WTC11 (cell line): ENCODE data around the gene BICD1. TPM values are rescaled to one million over a fixed set of nuclear protein-coding genes. Genes with fewer than 3 reads are reported as not detected.

Experiments used
- ATAC-seq: fragments of 200-7000 bp; cut with Tn5 transposase; 2 replicates; pipeline ENCODE4 v1.10.0; 2021; ENCODE audit warnings: mild to moderate bottlenecking, moderate library complexity
- CTCF ChIA-PET: fragments of 300-600 bp; sonication (Branson Sonifier 250); formaldehyde crosslinking; loops from one replicate; lab custom pipeline; 2021; ENCODE audit warnings: antibody characterized with exemption; lab: Charles Lee
- POLR2A ChIA-PET: fragments of 350-600 bp; sonication (Branson Sonifier 250); formaldehyde crosslinking; loops from one replicate; lab custom pipeline; 2021; ENCODE audit warnings: antibody characterized with exemption; lab: Charles Lee
- DNase-seq: peaks from one replicate; pipeline ENCODE4 v3.0.0; 2021; ENCODE audit warnings: low spot score
- H3K27ac Mint-ChIP-seq: 2 replicates; pipeline ENCODE4 v1.8.0; 2021; ENCODE audit warnings: mixed read lengths
- H3K27me3 Mint-ChIP-seq: 2 replicates; pipeline ENCODE4 v1.8.0; 2021; ENCODE audit warnings: low read depth, mild to moderate bottlenecking, moderate library complexity, mixed read lengths
- H3K36me3 Mint-ChIP-seq: 2 replicates; pipeline ENCODE4 v1.8.0; 2021; ENCODE audit warnings: mixed read lengths
- H3K4me1 Mint-ChIP-seq: 2 replicates; pipeline ENCODE4 v1.8.0; 2022; ENCODE audit warnings: mixed read lengths
- H3K4me3 Mint-ChIP-seq: 2 replicates; pipeline ENCODE4 v1.8.0; 2021; ENCODE audit warnings: mild to moderate bottlenecking, moderate library complexity, mixed read lengths
- H3K9me3 Mint-ChIP-seq: 2 replicates; pipeline ENCODE4 v1.8.0; 2021; ENCODE audit warnings: mixed read lengths
- ATF2 ChIP-seq: sonication (generic); formaldehyde crosslinking; IDR thresholded peaks from 2 replicates; pipeline ENCODE4 v1.8.1; 2022; ENCODE audit warnings: low read depth, missing genetic modification reagents, borderline replicate concordance
- GRHL2 ChIP-seq: fragments of 250-450 bp; sonication (Bioruptor Pico); IDR thresholded peaks from 2 replicates; pipeline ENCODE4 v1.8.0; 2022; ENCODE audit warnings: mild to moderate bottlenecking, moderate library complexity; ENCODE audit not compliant: insufficient replicate concordance, severe bottlenecking
- HMGXB4 ChIP-seq: sonication (generic); formaldehyde crosslinking; IDR thresholded peaks from 2 replicates; pipeline ENCODE4 v1.8.1; 2023; ENCODE audit warnings: mild to moderate bottlenecking, moderate library complexity, missing genetic modification reagents
- MLX ChIP-seq: sonication (generic); formaldehyde crosslinking; IDR thresholded peaks from 2 replicates; pipeline ENCODE4 v1.8.1; 2023; ENCODE audit warnings: mild to moderate bottlenecking, missing genetic modification reagents, moderate library complexity
- NR1H2 ChIP-seq: sonication (generic); formaldehyde crosslinking; IDR thresholded peaks from 2 replicates; pipeline ENCODE4 v1.9.0; 2021; ENCODE audit warnings: mild to moderate bottlenecking, moderate library complexity, missing genetic modification reagents
- NR3C1 ChIP-seq: sonication (generic); formaldehyde crosslinking; conservative IDR thresholded peaks from 2 replicates; pipeline ENCODE4 v1.8.1; 2023; ENCODE audit warnings: low read depth, mild to moderate bottlenecking, missing genetic modification reagents
- PRDM15 ChIP-seq: sonication (generic); formaldehyde crosslinking; IDR thresholded peaks from 2 replicates; pipeline ENCODE4 v1.8.0; 2022; ENCODE audit warnings: missing genetic modification reagents
- RORB ChIP-seq: fragments of 250-450 bp; sonication (Bioruptor Pico); IDR thresholded peaks from 2 replicates; pipeline ENCODE4 v1.9.0; 2021; ENCODE audit warnings: mild to moderate bottlenecking
- TCF7 ChIP-seq: sonication (generic); formaldehyde crosslinking; IDR thresholded peaks from 2 replicates; pipeline ENCODE4 v1.8.0; 2022; ENCODE audit warnings: mild to moderate bottlenecking, low read depth, missing genetic modification reagents, moderate library complexity
- TEAD4 ChIP-seq: sonication (generic); formaldehyde crosslinking; IDR thresholded peaks from 2 replicates; pipeline ENCODE4 v1.8.0; 2022; ENCODE audit warnings: mild to moderate bottlenecking, missing genetic modification reagents
- TP53 ChIP-seq: sonication (generic); formaldehyde crosslinking; IDR thresholded peaks from 2 replicates; pipeline ENCODE4 v1.8.1; 2023; ENCODE audit warnings: mild to moderate bottlenecking, missing genetic modification reagents
- ZNF219 ChIP-seq: sonication (generic); formaldehyde crosslinking; IDR thresholded peaks from 2 replicates; pipeline ENCODE4 v1.8.0; 2023; ENCODE audit warnings: missing genetic modification reagents, mild to moderate bottlenecking, borderline replicate concordance
- ZNF317 ChIP-seq: sonication (generic); formaldehyde crosslinking; IDR thresholded peaks from 2 replicates; pipeline ENCODE4 v1.8.1; 2023; ENCODE audit warnings: low read depth, mild to moderate bottlenecking, moderate library complexity, missing genetic modification reagents, borderline replicate concordance
- total RNA-seq: library from RNA; stranded (reverse); gene quantifications from 3 replicates; pipeline ENCODE4 v1.2.3, GENCODE V29; 2021
- TF ChIP-seq, protein P1 (sequence below): sonication (generic); formaldehyde crosslinking; IDR thresholded peaks from 2 replicates; pipeline ENCODE4 v1.8.0; 2023; ENCODE audit warnings: mild to moderate bottlenecking, missing genetic modification reagents
- TF ChIP-seq, protein P2 (sequence below): sonication (generic); formaldehyde crosslinking; IDR thresholded peaks from 2 replicates; pipeline ENCODE4 v1.8.1; 2023; ENCODE audit warnings: mild to moderate bottlenecking, missing genetic modification reagents, moderate library complexity

BICD1 gene
- total RNA-seq, 1 experiment from 2014 or later: 69.4 TPM

- TF ChIP-seq, protein P1, sequence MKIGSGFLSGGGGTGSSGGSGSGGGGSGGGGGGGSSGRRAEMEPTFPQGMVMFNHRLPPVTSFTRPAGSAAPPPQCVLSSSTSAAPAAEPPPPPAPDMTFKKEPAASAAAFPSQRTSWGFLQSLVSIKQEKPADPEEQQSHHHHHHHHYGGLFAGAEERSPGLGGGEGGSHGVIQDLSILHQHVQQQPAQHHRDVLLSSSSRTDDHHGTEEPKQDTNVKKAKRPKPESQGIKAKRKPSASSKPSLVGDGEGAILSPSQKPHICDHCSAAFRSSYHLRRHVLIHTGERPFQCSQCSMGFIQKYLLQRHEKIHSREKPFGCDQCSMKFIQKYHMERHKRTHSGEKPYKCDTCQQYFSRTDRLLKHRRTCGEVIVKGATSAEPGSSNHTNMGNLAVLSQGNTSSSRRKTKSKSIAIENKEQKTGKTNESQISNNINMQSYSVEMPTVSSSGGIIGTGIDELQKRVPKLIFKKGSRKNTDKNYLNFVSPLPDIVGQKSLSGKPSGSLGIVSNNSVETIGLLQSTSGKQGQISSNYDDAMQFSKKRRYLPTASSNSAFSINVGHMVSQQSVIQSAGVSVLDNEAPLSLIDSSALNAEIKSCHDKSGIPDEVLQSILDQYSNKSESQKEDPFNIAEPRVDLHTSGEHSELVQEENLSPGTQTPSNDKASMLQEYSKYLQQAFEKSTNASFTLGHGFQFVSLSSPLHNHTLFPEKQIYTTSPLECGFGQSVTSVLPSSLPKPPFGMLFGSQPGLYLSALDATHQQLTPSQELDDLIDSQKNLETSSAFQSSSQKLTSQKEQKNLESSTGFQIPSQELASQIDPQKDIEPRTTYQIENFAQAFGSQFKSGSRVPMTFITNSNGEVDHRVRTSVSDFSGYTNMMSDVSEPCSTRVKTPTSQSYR: no peak
- TF ChIP-seq TEAD4 (CRISPR knock-in tag): no peak
Observed at GRCh38 chr12:32196250-32197198, 89.9 kb downstream of the BICD1 start (continued).

DNA sequence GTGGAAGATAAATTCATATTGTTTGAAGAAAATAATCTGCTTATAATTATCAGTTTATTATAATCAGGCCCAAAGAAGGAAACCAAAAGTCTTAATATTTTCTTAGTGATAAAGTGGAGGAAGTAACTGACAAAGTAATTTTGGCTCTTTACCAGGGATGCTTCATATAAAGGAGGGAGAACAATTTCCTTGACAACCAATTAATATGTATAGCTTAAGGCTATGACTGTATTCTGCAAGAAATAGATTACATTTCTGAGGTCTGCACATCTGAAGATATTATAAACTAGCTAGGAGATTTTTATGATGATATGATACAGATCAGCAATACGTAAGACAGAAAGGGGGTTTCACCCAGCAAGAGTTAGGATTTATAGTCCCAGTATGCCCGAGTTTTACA, 90.8 kb downstream of the BICD1 start:
- ATAC-seq (no peak), DNase-seq (no peak)
- H3K36me3 Mint-ChIP-seq: peaks cover 77% of the 10 kb centered on the region
- H3K4me3 Mint-ChIP-seq: no peak overlapping the region
- H3K27ac Mint-ChIP-seq: no peak overlapping the region
- ChIA-PET POLR2A (no interaction called here), CTCF (no interaction called here)
- peaks cover 7% of the 10 kb centered on the region; the same call in 1 of the 2 replicates for H3K4me1 Mint-ChIP-seq
- TF ChIP-seq MLX (CRISPR knock-in tag): no peak
- no peak for TF ChIP-seq ATF2 (CRISPR knock-in tag)
- no peak for TF ChIP-seq NR1H2 (CRISPR knock-in tag)
- TF ChIP-seq, all 79 proteins: peak for 0
- peaks cover 71% of the 10 kb centered on the region for H3K9me3 Mint-ChIP-seq
- H3K27me3 Mint-ChIP-seq: no peaks in the 10 kb centered on the region

DNA sequence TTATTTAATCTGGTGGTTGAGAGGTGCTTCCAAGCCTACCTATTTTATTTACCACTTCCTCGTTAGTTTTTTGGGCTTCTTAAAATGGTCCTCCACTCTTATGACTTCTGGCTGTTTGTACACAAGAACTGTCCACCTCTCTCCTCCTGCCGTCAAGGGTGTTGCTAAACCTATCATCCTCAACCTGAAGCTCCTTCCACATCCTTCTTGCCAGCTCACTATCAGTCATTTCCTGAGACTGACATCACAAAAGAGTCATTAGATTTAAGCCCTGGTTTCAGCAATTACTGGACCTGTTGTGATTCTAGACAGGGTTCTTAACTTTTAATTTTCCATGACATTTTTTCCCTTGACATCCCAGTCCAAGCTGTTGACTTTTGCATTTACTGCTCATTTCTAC, 91.9 kb downstream of the BICD1 start:
- H3K4me3 Mint-ChIP-seq: no peak overlapping the region
- no peaks in the 10 kb centered on the region for H3K27me3 Mint-ChIP-seq
- H3K9me3 Mint-ChIP-seq: peaks cover 59% of the 10 kb centered on the region
- H3K4me1 Mint-ChIP-seq: peaks cover 7% of the 10 kb centered on the region; the same call in 1 of the 2 replicates
- ChIA-PET CTCF (no interaction called here), POLR2A (no interaction called here)
- DNase-seq (no peak), ATAC-seq (no peak)
- peaks cover 65% of the 10 kb centered on the region for H3K36me3 Mint-ChIP-seq
- H3K27ac Mint-ChIP-seq: no peak overlapping the region
- TF ChIP-seq RORB (CRISPR knock-in tag): no peak
- TF ChIP-seq, protein P1: no peak
- no peak for TF ChIP-seq NR3C1
- no peak for TF ChIP-seq GRHL2 (CRISPR knock-in tag)
- no peak for TF ChIP-seq TP53 (CRISPR knock-in tag)
- TF ChIP-seq PRDM15: no peak
- TF ChIP-seq, protein P2, sequence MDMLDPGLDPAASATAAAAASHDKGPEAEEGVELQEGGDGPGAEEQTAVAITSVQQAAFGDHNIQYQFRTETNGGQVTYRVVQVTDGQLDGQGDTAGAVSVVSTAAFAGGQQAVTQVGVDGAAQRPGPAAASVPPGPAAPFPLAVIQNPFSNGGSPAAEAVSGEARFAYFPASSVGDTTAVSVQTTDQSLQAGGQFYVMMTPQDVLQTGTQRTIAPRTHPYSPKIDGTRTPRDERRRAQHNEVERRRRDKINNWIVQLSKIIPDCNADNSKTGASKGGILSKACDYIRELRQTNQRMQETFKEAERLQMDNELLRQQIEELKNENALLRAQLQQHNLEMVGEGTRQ: no peak
- no peak for TF ChIP-seq ZNF317 (CRISPR knock-in tag)
- TF ChIP-seq TCF7: no peak
- TF ChIP-seq HMGXB4 (CRISPR knock-in tag): no peak
- TF ChIP-seq ZNF219: no peak
